CD4-positive, alpha-beta T cell treated with Interleukin-4 for 1 hour (primary cell): ENCODE measurements around the gene MFSD12.
"Not testable (repeated sequence)": the region's sequence is repeated elsewhere in the genome, so short reads cannot be mapped to it uniquely, and the experiment has no call there.

Source experiments
- DNase-seq, 2 donors: peaks; one replicate each; pipeline ENCODE4 v3.0.0-alpha.2; 2020 to 2022

MFSD12 gene

GRCh38 chr19:3536429-3537100, 20.8 kb downstream of the MFSD12 start:
- no peak for DNase-seq

DNA sequence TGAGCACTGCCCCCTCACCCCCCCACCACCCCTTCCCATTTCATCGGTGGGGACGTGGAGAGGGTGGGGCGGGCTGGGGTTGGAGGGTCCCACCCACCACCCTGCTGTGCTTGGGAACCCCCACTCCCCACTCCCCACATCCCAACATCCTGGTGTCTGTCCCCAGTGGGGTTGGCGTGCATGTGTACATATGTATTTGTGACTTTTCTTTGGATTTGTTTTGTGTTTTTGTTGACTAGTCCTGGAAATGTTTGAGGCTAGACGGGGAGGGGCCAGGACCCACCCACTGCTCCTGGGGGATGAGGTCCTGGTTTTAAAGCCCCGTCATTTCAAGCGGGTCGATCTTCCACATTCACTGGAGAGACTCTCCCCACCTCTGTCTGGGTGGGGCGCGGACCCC, 21.4 kb downstream of the MFSD12 start:
- DNase-seq: no peak

- no peak for DNase-seq
Observed at GRCh38 chr19:3535563-3535965, 21.8 kb downstream of the MFSD12 start.

GRCh38 chr19:3535235-3535535, 22.2 kb downstream of the MFSD12 start:
- DNase-seq: no peak

DNA sequence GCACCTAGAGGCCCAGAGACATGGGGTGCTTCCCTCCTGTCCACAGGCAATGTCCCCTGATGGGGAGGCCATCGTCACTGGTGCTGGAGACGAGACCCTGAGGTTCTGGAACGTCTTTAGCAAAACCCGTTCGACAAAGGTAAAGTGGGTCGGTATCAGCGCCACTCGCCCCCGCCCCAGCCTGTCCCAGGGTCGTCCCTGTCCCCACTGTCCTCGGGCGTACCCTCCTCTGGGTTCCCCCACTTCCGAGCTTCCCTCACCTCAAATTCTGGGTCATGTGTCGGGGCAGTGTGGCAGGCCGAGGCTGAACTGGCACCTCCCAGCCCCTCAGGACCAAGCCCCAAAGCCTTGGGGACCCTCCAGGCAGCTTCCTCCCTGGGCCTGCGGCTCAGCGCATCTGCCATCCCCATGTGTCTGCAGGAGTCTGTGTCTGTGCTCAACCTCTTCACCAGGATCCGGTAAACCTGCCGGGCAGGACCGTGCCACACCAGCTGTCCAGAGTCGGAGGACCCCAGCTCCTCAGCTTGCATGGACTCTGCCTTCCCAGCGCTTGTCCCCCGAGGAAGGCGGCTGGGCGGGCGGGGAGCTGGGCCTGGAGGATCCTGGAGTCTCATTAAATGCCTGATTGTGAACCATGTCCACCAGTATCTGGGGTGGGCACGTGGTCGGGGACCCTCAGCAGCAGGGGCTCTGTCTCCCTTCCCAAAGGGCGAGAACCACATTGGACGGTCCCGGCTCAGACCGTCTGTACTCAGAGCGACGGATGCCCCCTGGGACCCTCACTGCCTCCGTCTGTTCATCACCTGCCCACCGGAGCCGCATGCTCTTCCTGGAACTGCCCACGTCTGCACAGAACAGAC, 22.8 kb downstream of the MFSD12 start:
- no peak for DNase-seq

GRCh38 chr19:3533563-3534216, 23.7 kb downstream of the MFSD12 start:
- DNase-seq: no peak

- DNase-seq: no peak
Observed at GRCh38 chr19:3533033-3533432, 24.4 kb downstream of the MFSD12 start.

GRCh38 chr19:3532154-3532786, 25.1 kb downstream of the MFSD12 start:
- DNase-seq: no peak

DNA sequence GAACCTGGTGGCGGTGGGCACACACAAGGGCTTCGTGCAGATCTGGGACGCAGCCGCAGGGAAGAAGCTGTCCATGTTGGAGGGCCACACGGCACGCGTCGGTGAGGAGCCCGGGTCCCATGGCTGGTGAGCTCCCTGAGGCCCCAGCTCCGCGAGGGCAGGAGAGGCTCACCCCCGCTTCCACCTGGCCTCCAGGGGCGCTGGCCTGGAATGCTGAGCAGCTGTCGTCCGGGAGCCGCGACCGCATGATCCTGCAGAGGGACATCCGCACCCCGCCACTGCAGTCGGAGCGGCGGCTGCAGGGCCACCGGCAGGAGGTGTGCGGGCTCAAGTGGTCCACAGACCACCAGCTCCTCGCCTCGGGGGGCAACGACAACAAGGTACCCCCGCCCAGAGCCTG, 25.7 kb downstream of the MFSD12 start:
- no peak for DNase-seq

- no peak for DNase-seq
Observed at GRCh38 chr19:3530389-3530788, 27.0 kb downstream of the MFSD12 start.

DNA sequence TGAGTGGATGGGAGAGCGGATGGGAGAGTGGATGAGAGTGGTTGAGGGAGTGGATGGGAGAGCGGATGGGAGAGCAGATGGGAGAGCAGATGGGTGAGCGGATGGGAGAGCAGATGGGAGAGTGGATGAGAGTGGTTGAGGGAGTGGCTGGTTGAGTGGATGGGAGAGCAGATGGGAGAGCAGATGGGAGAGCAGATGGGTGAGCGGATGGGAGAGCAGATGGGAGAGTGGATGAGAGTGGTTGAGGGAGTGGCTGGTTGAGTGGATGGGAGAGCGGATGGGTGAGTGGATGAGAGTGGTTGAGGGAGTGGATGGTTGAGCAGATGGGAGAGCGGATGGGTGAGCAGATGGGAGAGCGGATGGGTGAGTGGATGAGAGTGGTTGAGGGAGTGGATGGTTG, 28.1 kb downstream of the MFSD12 start:
- DNase-seq: not testable (repeated sequence)

GRCh38 chr19:3528539-3529211, 28.7 kb downstream of the MFSD12 start:
- no peak for DNase-seq

- DNase-seq: no peak
Observed at GRCh38 chr19:3528080-3528479, 29.3 kb downstream of the MFSD12 start.

- no peak for DNase-seq
Observed at GRCh38 chr19:3527238-3527910, 30.0 kb downstream of the MFSD12 start.

GRCh38 chr19:3526507-3527237, 30.7 kb downstream of the MFSD12 start:
- no peak for DNase-seq

GRCh38 chr19:3524904-3525451, 32.4 kb downstream of the MFSD12 start:
- no peak for DNase-seq

- no peak for DNase-seq
Observed at GRCh38 chr19:3524078-3524842, 33.1 kb downstream of the MFSD12 start.

DNA sequence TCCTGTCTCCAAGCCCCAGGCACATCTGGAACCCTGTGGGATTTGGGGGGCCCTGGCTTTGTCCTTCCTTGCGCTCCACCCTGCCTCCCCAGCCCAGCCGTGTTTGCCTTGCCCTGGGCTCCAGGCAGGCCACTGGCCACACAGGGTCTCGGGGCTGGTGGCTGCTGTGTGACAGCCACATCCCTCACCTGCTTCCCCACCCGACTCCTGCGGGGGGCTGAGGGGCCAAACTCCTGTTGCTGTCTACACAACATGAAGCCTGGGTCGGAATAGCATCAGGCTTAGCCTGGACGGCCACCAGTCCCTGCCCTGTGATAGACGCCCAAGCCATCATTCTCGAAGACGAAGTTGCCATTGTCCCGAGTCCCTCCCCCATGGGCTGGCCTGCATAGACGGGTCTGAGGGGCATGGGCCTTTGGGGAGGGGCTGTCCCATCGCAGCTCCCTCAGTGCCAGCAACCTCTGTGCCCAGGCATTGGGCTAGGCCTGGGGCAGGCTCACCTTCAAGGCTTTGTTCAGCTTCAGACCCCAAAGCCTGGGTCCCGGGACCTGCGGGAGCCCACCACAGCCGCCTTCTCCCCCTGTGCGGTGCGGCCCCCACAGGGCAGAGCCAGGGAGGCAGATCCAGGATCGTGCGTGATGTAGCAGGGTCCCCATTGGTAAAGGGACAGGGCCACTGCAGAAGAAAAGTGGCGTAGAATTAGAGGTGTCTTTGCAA, 33.9 kb downstream of the MFSD12 start:
- DNase-seq: no peak

GRCh38 chr19:3522421-3523360, 34.7 kb downstream of the MFSD12 start:
- no peak for DNase-seq
